ENCODE results near the gene KDM4B. TPM values are rescaled to one million over a fixed set of nuclear protein-coding genes. Genes with fewer than 3 reads are reported as not detected.

Gene KDM4B
- total RNA-seq, 1 donor from 2014 or later = 34.1 TPM

- Histone ChIP-seq H3K9me3 (replicated peaks) (no peaks in the 10 kb centered on the region), H3K4me3 (no peak overlapping the region), H3K27me3 (ENCODE audit: low read depth) (no peaks in the 10 kb centered on the region), H3K36me3 (peaks cover 50% of the 10 kb centered on the region), H3K4me1 (peaks cover 27% of the 10 kb centered on the region), H3K27ac (replicated peaks) (no peak overlapping the region)
- no peak for TF ChIP-seq CTCF (IDR thresholded peaks at IDR 0.05; ENCODE audit: borderline replicate concordance)
- no peak for DNase-seq
- intact Hi-C loops (cut with micrococcal nuclease) = no loop called here
Observed at GRCh38 chr19:5086230-5086629, 117.3 kb downstream of the KDM4B start.

- Histone ChIP-seq H3K36me3 (peaks cover 43% of the 10 kb centered on the region), H3K4me3 (no peak overlapping the region), H3K9me3 (replicated peaks) (no peaks in the 10 kb centered on the region), H3K27me3 (ENCODE audit: low read depth) (no peaks in the 10 kb centered on the region), H3K27ac (replicated peaks) (no peak overlapping the region), H3K4me1 (peaks cover 34% of the 10 kb centered on the region)
- intact Hi-C loops (cut with micrococcal nuclease) = no loop called here
- DNase-seq = no peak
- no peak for TF ChIP-seq CTCF (IDR thresholded peaks at IDR 0.05; ENCODE audit: borderline replicate concordance)
Observed at GRCh38 chr19:5086725-5087439, 118.0 kb downstream of the KDM4B start.

- no peaks in the 10 kb centered on the region for H3K9me3 ChIP-seq (replicated peaks)
- H3K4me3 ChIP-seq = no peak overlapping the region
- no peaks in the 10 kb centered on the region for H3K27me3 ChIP-seq (ENCODE audit: low read depth)
- no peak for DNase-seq
- H3K36me3 ChIP-seq = peaks cover 27% of the 10 kb centered on the region
- TF ChIP-seq CTCF (IDR thresholded peaks at IDR 0.05; ENCODE audit: borderline replicate concordance) = no peak
- peaks cover 44% of the 10 kb centered on the region for H3K4me1 ChIP-seq
- H3K27ac ChIP-seq (replicated peaks) = no peak overlapping the region
- intact Hi-C loops (cut with micrococcal nuclease) = no loop called here
Observed at GRCh38 chr19:5089283-5089682, 120.4 kb downstream of the KDM4B start.

GRCh38 chr19:5090465-5091017 lies 121.6 kb downstream of the KDM4B start:
- peak; percentile 8 for TF ChIP-seq CTCF (IDR thresholded peaks at IDR 0.05; ENCODE audit: borderline replicate concordance)
- no peak for DNase-seq
- intact Hi-C loops (cut with micrococcal nuclease) = no loop called here
- peaks cover 44% of the 10 kb centered on the region for H3K4me1 ChIP-seq
- H3K9me3 ChIP-seq (replicated peaks) = no peaks in the 10 kb centered on the region
- H3K4me3 ChIP-seq = peak overlapping the region; percentile 7
- H3K36me3 ChIP-seq = peaks cover 27% of the 10 kb centered on the region
- no peaks in the 10 kb centered on the region for H3K27me3 ChIP-seq (ENCODE audit: low read depth)
- peak overlapping the region; percentile 62 for H3K27ac ChIP-seq (replicated peaks)

GRCh38 chr19:5091018-5091683 lies 122.2 kb downstream of the KDM4B start:
- Histone ChIP-seq H3K4me3 (peak overlapping the region; percentile 7), H3K4me1 (peaks cover 44% of the 10 kb centered on the region), H3K36me3 (peaks cover 27% of the 10 kb centered on the region), H3K27ac (replicated peaks) (peak overlapping the region; percentile 62), H3K9me3 (replicated peaks) (no peaks in the 10 kb centered on the region), H3K27me3 (ENCODE audit: low read depth) (no peaks in the 10 kb centered on the region)
- peak; percentile 65 for DNase-seq
- no peak for TF ChIP-seq CTCF (IDR thresholded peaks at IDR 0.05; ENCODE audit: borderline replicate concordance)
- intact Hi-C loops (cut with micrococcal nuclease) = no loop called here

Data from left ventricle myocardium inferior (tissue), 1 donor.